Keratinocyte (primary cell): ENCODE data around the gene LENG9. TPM values are rescaled to one million over a fixed set of nuclear protein-coding genes. Genes with fewer than 3 reads are reported as not detected.

Experiments used
- DNase-seq: peaks from one replicate; pipeline ENCODE4 v3.0.0-alpha.2; 2011; ENCODE audit warnings: low read depth, missing footprints, low spot score
- FAIRE-seq: peaks from 2 replicates; lab custom pipeline; 2011; peaks lifted over from hg19 to GRCh38; lab: Jason Lieb, UNC
- H2AFZ ChIP-seq: 2 replicates; pipeline ENCODE4 v1.6.0; 2012; ENCODE audit warnings: low read length, control low read depth, inconsistent platforms; ENCODE audit not compliant: control insufficient read depth
- H3K27ac ChIP-seq: 2 replicates; pipeline ENCODE4 v1.5.1; 2011; ENCODE audit warnings: low read length; ENCODE audit not compliant: control insufficient read depth, insufficient read depth
- H3K27me3 ChIP-seq: 3 replicates; pipeline ENCODE4 v1.6.0; 2011; ENCODE audit warnings: low read length; ENCODE audit not compliant: control insufficient read depth, insufficient read depth; ENCODE audit errors: extremely low read depth
- H3K36me3 ChIP-seq, 2 experiments: 2 replicates in 1 of 2; 3 replicates in 1 of 2; pipeline ENCODE4 v1.5.1; 2011; ENCODE audit warnings: low read length in 2 of 2, mild to moderate bottlenecking in 1 of 2; ENCODE audit not compliant: control insufficient read depth in 2 of 2, insufficient read depth in 2 of 2; ENCODE audit errors: extremely low read depth in 1 of 2
- H3K4me1 ChIP-seq: 3 replicates; pipeline ENCODE4 v1.5.1; 2011; ENCODE audit warnings: low read length; ENCODE audit not compliant: control insufficient read depth, insufficient read depth; ENCODE audit errors: extremely low read depth
- H3K4me2 ChIP-seq: 3 replicates; pipeline ENCODE4 v1.6.0; 2011; ENCODE audit warnings: low read depth, low read length; ENCODE audit not compliant: control insufficient read depth, insufficient read depth; ENCODE audit errors: extremely low read depth
- H3K4me3 ChIP-seq, 3 experiments: fragments of 200-600 bp in 1 of 3; sonication (generic) in 1 of 3; 2 replicates in 2 of 3; 3 replicates in 1 of 3; pipeline ENCODE4 v1.5.1; 2011 to 2016; ENCODE audit warnings: low read length in 3 of 3, mild to moderate bottlenecking in 3 of 3, control low read depth in 2 of 3, inconsistent platforms in 1 of 3, low read depth in 1 of 3, mixed read lengths in 1 of 3, mixed run types in 1 of 3, moderate library complexity in 1 of 3; ENCODE audit not compliant: control insufficient read depth in 2 of 3, insufficient read depth in 2 of 3; ENCODE audit errors: extremely low read depth in 1 of 3
- H3K79me2 ChIP-seq: 2 replicates; pipeline ENCODE4 v1.6.0; 2012; ENCODE audit warnings: low read length; ENCODE audit not compliant: control insufficient read depth, insufficient read depth
- H3K9ac ChIP-seq: 3 replicates; pipeline ENCODE4 v1.6.0; 2011; ENCODE audit warnings: low read length; ENCODE audit not compliant: control insufficient read depth, insufficient read depth; ENCODE audit errors: extremely low read depth
- H3K9me1 ChIP-seq: 3 replicates; pipeline ENCODE4 v1.6.0; 2011; ENCODE audit warnings: low read length; ENCODE audit not compliant: control insufficient read depth, insufficient read depth; ENCODE audit errors: extremely low read depth
- H3K9me3 ChIP-seq: 2 replicates; pipeline ENCODE4 v1.5.1; 2012; ENCODE audit warnings: low read depth, low read length; ENCODE audit not compliant: control insufficient read depth
- H4K20me1 ChIP-seq: 3 replicates; pipeline ENCODE4 v1.6.0; 2011; ENCODE audit warnings: low read length; ENCODE audit not compliant: control insufficient read depth, insufficient read depth; ENCODE audit errors: extremely low read depth
- CTCF ChIP-seq, 3 experiments: IDR thresholded peaks in 1 of 3; conservative IDR thresholded peaks in 1 of 3; optimal IDR thresholded peaks in 1 of 3; 2 replicates in 2 of 3; 3 replicates in 1 of 3; pipeline versions ENCODE3 to v1.5.1; 2011; ENCODE audit warnings: low read length in 3 of 3, mild to moderate bottlenecking in 3 of 3, moderate library complexity in 2 of 3, control low read depth in 1 of 3, inconsistent platforms in 1 of 3; ENCODE audit not compliant: insufficient read depth in 2 of 3; ENCODE audit errors: extremely low read depth in 1 of 3
- EZH2 ChIP-seq: IDR thresholded peaks from one replicate; pipeline ENCODE4 v1.6.1; 2012; ENCODE audit warnings: inconsistent platforms, mild to moderate bottlenecking, low read length, moderate library complexity
- dilution Hi-C: fragments of 300-500 bp; cut with MboI; formaldehyde crosslinking; loops from one replicate; pipeline ENCODE4 v1.7.0; 2020; ENCODE audit warnings: low sequenced_read_pairs; ENCODE audit not compliant: extremely low pct_ligation_motif_present
- polyA plus RNA-seq, 5 experiments: library from polyadenylated mRNA; depleted of rRNA in 3 of 5; stranded (reverse) in 3 of 5; stranded (forward) in 1 of 5; unstranded in 1 of 5; fragments of >200 nt; gene quantifications; 1 replicate in 1 of 5; 2 replicates in 3 of 5; 3 replicates in 1 of 5; pipeline versions ENCODE4 v1.2.1 to v1.2.3, GENCODE V29; 2011 to 2012; ENCODE audit warnings: missing spikeins in 2 of 5, low read depth in 1 of 5, low replicate concordance in 1 of 5

LENG9 gene
- polyA plus RNA-seq, 1 donor (not counting 4 experiments of a cell fraction or from before 2014, with no cell fraction given): 1.3 TPM

DNA sequence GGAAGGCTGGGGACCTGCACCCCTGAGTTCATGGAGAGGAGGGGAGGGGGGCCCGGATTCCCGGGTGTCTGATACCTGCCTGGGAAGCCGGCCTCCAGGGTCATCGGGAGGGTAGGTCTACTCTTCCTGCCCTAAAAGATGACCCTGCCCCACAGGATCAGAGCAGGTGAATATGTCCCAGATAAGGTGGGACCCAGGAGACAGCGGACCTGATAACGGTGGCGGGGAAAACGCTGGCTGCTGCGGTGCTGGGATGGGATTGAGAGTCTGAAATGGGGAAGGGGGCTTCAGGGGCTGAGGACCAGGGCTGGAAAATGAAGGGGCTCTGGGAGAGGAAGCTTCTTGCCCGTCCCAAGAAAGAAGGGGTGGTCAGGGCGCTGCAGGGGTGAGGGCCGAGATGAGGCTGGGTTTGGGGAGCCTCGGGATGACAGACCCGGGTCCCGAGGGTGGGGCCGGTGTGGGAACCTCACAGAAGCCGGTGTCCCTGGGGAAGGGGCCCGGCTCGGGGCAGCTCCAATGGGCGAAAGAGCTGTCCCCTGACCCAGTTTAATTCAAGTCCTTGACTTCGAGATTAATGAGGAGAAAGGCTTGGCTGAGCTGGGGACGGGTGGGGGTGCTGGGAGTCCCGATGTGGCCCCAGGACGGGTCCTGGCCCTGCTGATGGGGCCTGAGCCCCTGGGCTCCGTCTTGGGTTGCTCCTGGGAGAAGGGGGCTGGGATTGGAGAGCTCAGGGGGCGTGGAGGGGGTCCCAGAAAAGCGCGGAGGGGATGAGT lies 47.5 kb downstream of the LENG9 start:
- dilution Hi-C loops: no loop called here
- FAIRE-seq: no peak
- DNase-seq: no peak
- Histone ChIP-seq H3K4me3 (no peak overlapping the region), H4K20me1 (no peaks in the 10 kb centered on the region), H3K36me3 (no peaks in the 10 kb centered on the region), H3K9me3 (peaks cover 3% of the 10 kb centered on the region), H3K9me1 (no peaks in the 10 kb centered on the region), H3K79me2 (no peaks in the 10 kb centered on the region), H3K27me3 (peaks cover 50% of the 10 kb centered on the region), H3K4me1 (no peaks in the 10 kb centered on the region), H3K4me2 (no peak overlapping the region), H2AFZ (no peak overlapping the region), H3K9ac (no peak overlapping the region), H3K27ac (no peak overlapping the region)
- TF ChIP-seq EZH2 (peak; percentile 73), CTCF (optimal IDR thresholded peaks at IDR 0.05 in 1 of 3, IDR thresholded peaks at IDR 0.05 in 1 of 3, conservative IDR thresholded peaks at IDR 0.05 in 1 of 3; ENCODE audit: extremely low read depth in 1 of 3, insufficient read depth in 2 of 3, low read length in 3 of 3) (no peak)

DNA sequence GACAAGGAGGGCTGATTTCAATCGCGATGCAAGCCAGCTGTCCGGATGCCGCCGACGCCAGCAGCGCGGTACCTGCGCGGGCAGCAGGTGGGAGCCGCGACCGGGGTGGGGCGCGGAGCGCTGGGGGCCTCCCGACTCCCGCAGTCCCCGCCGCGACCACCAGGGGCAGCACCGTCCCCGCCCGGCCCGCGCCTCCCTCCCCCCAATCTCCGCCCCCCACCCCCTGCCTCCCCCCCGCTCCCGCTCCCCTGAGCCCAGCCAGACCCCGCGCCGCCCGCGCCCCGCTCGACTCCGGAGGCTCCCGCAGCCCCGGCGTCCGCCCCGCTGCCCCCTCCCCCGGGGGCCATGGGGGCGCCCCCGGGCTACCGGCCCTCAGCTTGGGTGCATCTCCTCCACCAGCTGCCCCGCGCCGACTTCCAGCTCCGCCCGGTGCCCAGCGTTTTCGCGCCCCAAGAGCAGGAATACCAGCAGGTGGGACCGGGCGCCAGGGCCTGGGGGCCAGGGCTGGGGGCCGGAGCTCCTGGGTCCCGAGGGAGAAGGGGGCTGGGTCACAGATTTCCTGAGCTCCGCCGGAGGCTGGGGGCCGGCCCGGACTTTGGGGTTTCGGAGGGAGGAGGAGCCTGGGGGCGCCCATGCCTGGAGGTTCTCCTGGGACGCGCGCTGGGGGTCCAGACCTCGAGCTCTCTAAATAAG lies 48.2 kb downstream of the LENG9 start, which contains the start of gene TTYH1:
Gene TTYH1 (plus strand): TSS at position 257 of the 693 bp plus-strand sequence. CDS start 89 bp downstream, at position 346.
- H3K9me1 ChIP-seq: no peaks in the 10 kb centered on the region
- no peaks in the 10 kb centered on the region for H3K36me3 ChIP-seq
- H3K79me2 ChIP-seq: no peaks in the 10 kb centered on the region
- H3K9ac ChIP-seq: no peak within 1 kb of the TSS
- dilution Hi-C loops: no loop called here
- DNase-seq (no peak), FAIRE-seq (no peak)
- H3K9me3 ChIP-seq: peaks cover 3% of the 10 kb centered on the region
- no peak within 1 kb of the TSS for H3K4me3 ChIP-seq
- H3K4me2 ChIP-seq: no peak within 1 kb of the TSS
- H3K27me3 ChIP-seq: peaks cover 42% of the 10 kb centered on the region
- TF ChIP-seq EZH2 (no peak), CTCF (optimal IDR thresholded peaks at IDR 0.05 in 1 of 3, IDR thresholded peaks at IDR 0.05 in 1 of 3, conservative IDR thresholded peaks at IDR 0.05 in 1 of 3; ENCODE audit: extremely low read depth in 1 of 3, insufficient read depth in 2 of 3, low read length in 3 of 3) (peak in 1 of 3 experiments; percentile 25)
- no peaks in the 10 kb centered on the region for H4K20me1 ChIP-seq
- H2AFZ ChIP-seq: no peak within 1 kb of the TSS
- H3K27ac ChIP-seq: no peak within 1 kb of the TSS
- H3K4me1 ChIP-seq: no peaks in the 10 kb centered on the region
